ENCODE results near the gene ZNF423.

GRCh38 chr16:49712106-49712505 lies 143.8 kb downstream of the ZNF423 start:
- no peak for TF ChIP-seq RFX1 (IDR thresholded peaks at IDR 0.05)
- no peak for TF ChIP-seq ETS1 (CRISPR knock-in tag; IDR thresholded peaks at IDR 0.05)
- TF ChIP-seq CTCF (CRISPR knock-in tag; IDR thresholded peaks at IDR 0.05): no peak
- no peak for TF ChIP-seq ZNF282 (IDR thresholded peaks at IDR 0.05; ENCODE audit: partially characterized antibody)
- TF ChIP-seq NFE2 (CRISPR knock-in tag; IDR thresholded peaks at IDR 0.05): no peak
- TF ChIP-seq SMAD3 (CRISPR knock-in tag; IDR thresholded peaks at IDR 0.05): no peak
- no peak for TF ChIP-seq POLR2AphosphoS5 (IDR thresholded peaks at IDR 0.05; ENCODE audit: low read depth, low read length)
- TF ChIP-seq ZBTB8A (CRISPR knock-in tag; IDR thresholded peaks at IDR 0.05; ENCODE audit: borderline replicate concordance, low read depth): no peak

All from HepG2 (cell line).